Gastrocnemius medialis (tissue), 4 donors: ENCODE measurements around the gene TGOLN2. TPM values are rescaled to one million over a fixed set of nuclear protein-coding genes. Genes with fewer than 3 reads are reported as not detected.
A peak's percentile ranks its signal among the peaks of the same experiment; 100 is the strongest.
"Not testable (repeated sequence)": the region's sequence is repeated elsewhere in the genome, so short reads cannot be mapped to it uniquely, and the experiment has no call there.

Experiments used
- ATAC-seq, 2 donors: fragments of 150-250 bp; one replicate each; pipeline ENCODE4 v1.9.1; 2016
- DNase-seq, 2 donors: peaks; one replicate each; pipeline ENCODE4 v3.0.0-alpha.2; 2019
- H3K27ac ChIP-seq, 4 donors: fragments of 200-600 bp; sonication (generic); 1 replicate in 1 of 4; 2 replicates in 3 of 4; pipeline ENCODE4 v1.5.1; 2016 to 2018; ENCODE audit warnings: mild to moderate bottlenecking in 2 of 4, moderate library complexity in 1 of 4
- H3K27me3 ChIP-seq, 3 donors: fragments of 200-600 bp; sonication (generic) in 2 of 3; 1 replicate in 1 of 3; 2 replicates in 2 of 3; pipeline versions ENCODE4 v1.5.1 to v1.6.0; 2016 to 2019; ENCODE audit warnings: mild to moderate bottlenecking in 1 of 3, moderate library complexity in 1 of 3
- H3K36me3 ChIP-seq, 2 donors: fragments of 200-600 bp; sonication (generic) in 1 of 2; one replicate each; pipeline ENCODE4 v1.5.1; 2017 to 2018
- H3K4me1 ChIP-seq, 2 donors: fragments of 200-600 bp; sonication (generic) in 1 of 2; one replicate each; pipeline ENCODE4 v1.5.1; 2016 to 2017; ENCODE audit warnings: mild to moderate bottlenecking in 2 of 2
- H3K4me3 ChIP-seq, 4 donors: fragments of 200-600 bp; sonication (generic) in 3 of 4; 1 replicate in 1 of 4; 2 replicates in 3 of 4; pipeline ENCODE4 v1.5.1; 2016 to 2019; ENCODE audit warnings: mild to moderate bottlenecking in 2 of 4
- H3K9me3 ChIP-seq, 3 donors: fragments of 200-600 bp; sonication (generic) in 2 of 3; 1 replicate in 1 of 3; 2 replicates in 2 of 3; pipeline ENCODE4 v1.5.1; 2016 to 2019
- POLR2A ChIP-seq, 2 donors: fragments of 450-650 bp; IDR thresholded peaks; one replicate each; pipeline ENCODE4 v1.6.1; 2017; ENCODE audit warnings: antibody characterized with exemption in 2 of 2, mild to moderate bottlenecking in 2 of 2, moderate library complexity in 2 of 2
- in situ Hi-C, 4 donors: fragments of 200-750 bp; cut with MboI; loops; one replicate each; pipeline versions ENCODE4 v1.15.0 to v1.8.0; 2017; ENCODE audit warnings: low sequenced_read_pairs in 4 of 4
- intact Hi-C: fragments of 100-400 bp; cut with DNase I; formaldehyde crosslinking; loops from one replicate; pipeline ENCODE4 v1.15.1; 2023; ENCODE audit warnings: low total_unique reads
- total RNA-seq, 4 donors: library from RNA; depleted of rRNA; stranded (reverse); fragments of >200 nt; gene quantifications; one replicate each; pipeline versions ENCODE4 v1.1.0 to v1.2.3, GENCODE V29; 2016
- TF ChIP-seq, protein P1 (sequence below), 5 experiments: fragments of 450-650 bp in 3 of 5; fragments of 200-600 bp in 2 of 5; sonication (generic) in 2 of 5; IDR thresholded peaks in 4 of 5; conservative IDR thresholded peaks in 1 of 5; 1 replicate in 4 of 5; 2 replicates in 1 of 5; pipeline ENCODE4 v1.5.1; 2016 to 2019; ENCODE audit warnings: antibody characterized with exemption in 5 of 5, mild to moderate bottlenecking in 3 of 5, moderate library complexity in 3 of 5

Gene TGOLN2
- total RNA-seq, 4 donors from 2014 or later: 29.5 to 81.7 (median 61.9) TPM

GRCh38 chr2:85353876-85354285, 26.1 kb upstream of the TGOLN2 start:
- peaks cover 3 to 47% of the 10 kb centered on the region in 2 donors for H3K36me3 ChIP-seq
- intact Hi-C loops (loop anchor here (1.0 to 5.0 kb wide), 3 partner anchors 26 to 183 kb away; partner anchors contain the start of gene MAT2A), in situ Hi-C loops (loop anchor here in 1 of 4 donors (25.0 kb wide), 1 partner anchor 833 kb away; the partner anchor contains the start of genes IMMT and MRPL35)
- TF ChIP-seq POLR2A (IDR thresholded peaks at IDR 0.05): no peak
- TF ChIP-seq, protein P1, sequence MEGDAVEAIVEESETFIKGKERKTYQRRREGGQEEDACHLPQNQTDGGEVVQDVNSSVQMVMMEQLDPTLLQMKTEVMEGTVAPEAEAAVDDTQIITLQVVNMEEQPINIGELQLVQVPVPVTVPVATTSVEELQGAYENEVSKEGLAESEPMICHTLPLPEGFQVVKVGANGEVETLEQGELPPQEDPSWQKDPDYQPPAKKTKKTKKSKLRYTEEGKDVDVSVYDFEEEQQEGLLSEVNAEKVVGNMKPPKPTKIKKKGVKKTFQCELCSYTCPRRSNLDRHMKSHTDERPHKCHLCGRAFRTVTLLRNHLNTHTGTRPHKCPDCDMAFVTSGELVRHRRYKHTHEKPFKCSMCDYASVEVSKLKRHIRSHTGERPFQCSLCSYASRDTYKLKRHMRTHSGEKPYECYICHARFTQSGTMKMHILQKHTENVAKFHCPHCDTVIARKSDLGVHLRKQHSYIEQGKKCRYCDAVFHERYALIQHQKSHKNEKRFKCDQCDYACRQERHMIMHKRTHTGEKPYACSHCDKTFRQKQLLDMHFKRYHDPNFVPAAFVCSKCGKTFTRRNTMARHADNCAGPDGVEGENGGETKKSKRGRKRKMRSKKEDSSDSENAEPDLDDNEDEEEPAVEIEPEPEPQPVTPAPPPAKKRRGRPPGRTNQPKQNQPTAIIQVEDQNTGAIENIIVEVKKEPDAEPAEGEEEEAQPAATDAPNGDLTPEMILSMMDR (IDR thresholded peaks at IDR 0.05 in 4 of 5, conservative IDR thresholded peaks at IDR 0.05 in 1 of 5): no peak
- peaks cover 39 to 44% of the 10 kb centered on the region in 2 donors for H3K4me1 ChIP-seq
- H3K27ac ChIP-seq: peak overlapping the region; percentile 93 to 96 (median 96)
- no peaks in the 10 kb centered on the region for H3K27me3 ChIP-seq
- H3K9me3 ChIP-seq: no peaks in the 10 kb centered on the region
- peak overlapping the region; percentile 70 to 97 (median 83) for H3K4me3 ChIP-seq
- DNase-seq (peak; percentile 75 to 91), ATAC-seq (peak; percentile 76 to 77)

DNA sequence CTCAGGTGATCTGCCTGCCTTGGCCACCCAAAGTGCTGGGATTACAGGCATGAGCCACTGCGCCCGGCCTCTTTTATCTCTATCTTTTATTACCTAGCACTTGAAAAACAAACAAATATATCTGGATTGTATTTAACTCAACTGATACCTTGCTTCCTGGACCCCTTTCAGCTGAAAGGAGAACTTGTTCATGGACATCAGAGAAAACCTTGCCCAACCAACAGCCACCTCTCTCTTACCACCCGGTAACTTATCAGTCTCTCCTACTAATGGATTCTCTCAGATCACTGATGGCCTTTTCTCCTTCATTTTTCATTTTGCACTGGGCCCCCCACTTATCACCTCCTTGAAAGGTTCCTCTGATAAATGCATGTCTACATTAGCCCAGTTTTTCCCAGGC, 19.8 kb upstream of the TGOLN2 start:
- H3K27ac ChIP-seq: no peak overlapping the region
- H3K9me3 ChIP-seq: no peaks in the 10 kb centered on the region
- DNase-seq (no peak), ATAC-seq (no peak)
- in situ Hi-C loops: no loop called here
- TF ChIP-seq, protein P1 (IDR thresholded peaks at IDR 0.05 in 4 of 5, conservative IDR thresholded peaks at IDR 0.05 in 1 of 5): no peak
- no peak for TF ChIP-seq POLR2A (IDR thresholded peaks at IDR 0.05)
- intact Hi-C loops: no loop called here
- no peaks in the 10 kb centered on the region for H3K27me3 ChIP-seq
- H3K4me3 ChIP-seq: no peak overlapping the region
- peaks cover 5 to 6% of the 10 kb centered on the region in 2 donors for H3K4me1 ChIP-seq
- H3K36me3 ChIP-seq: peaks cover 5 to 95% of the 10 kb centered on the region in 2 donors

GRCh38 chr2:85344356-85344954, 16.7 kb upstream of the TGOLN2 start:
- Histone ChIP-seq H3K27me3 (no peaks in the 10 kb centered on the region), H3K4me1 (no peaks in the 10 kb centered on the region), H3K4me3 (no peak overlapping the region), H3K27ac (no peak overlapping the region), H3K9me3 (no peaks in the 10 kb centered on the region), H3K36me3 (peaks cover 5 to 66% of the 10 kb centered on the region in 2 donors)
- DNase-seq (no peak), ATAC-seq (no peak)
- TF ChIP-seq, protein P1 (IDR thresholded peaks at IDR 0.05 in 4 of 5, conservative IDR thresholded peaks at IDR 0.05 in 1 of 5): no peak
- no peak for TF ChIP-seq POLR2A (IDR thresholded peaks at IDR 0.05)
- in situ Hi-C loops: no loop called here
- intact Hi-C loops: no loop called here

- intact Hi-C loops, H3K4me3 ChIP-seq, ATAC-seq, H3K4me1 ChIP-seq, H3K27ac ChIP-seq, H3K9me3 ChIP-seq, in situ Hi-C loops, H3K27me3 ChIP-seq, DNase-seq: not testable (repeated sequence)
- peaks cover 2 to 56% of the 10 kb centered on the region in 2 donors for H3K36me3 ChIP-seq
Measured at GRCh38 chr2:85343207-85343895, 15.6 kb upstream of the TGOLN2 start.

GRCh38 chr2:85342156-85342555, 14.4 kb upstream of the TGOLN2 start:
- DNase-seq (no peak), ATAC-seq (no peak)
- no peak overlapping the region for H3K27ac ChIP-seq
- H3K27me3 ChIP-seq: no peaks in the 10 kb centered on the region
- in situ Hi-C loops: no loop called here
- H3K36me3 ChIP-seq: peaks cover 2 to 44% of the 10 kb centered on the region in 2 donors
- H3K4me1 ChIP-seq: no peaks in the 10 kb centered on the region
- intact Hi-C loops: no loop called here
- no peaks in the 10 kb centered on the region for H3K9me3 ChIP-seq
- TF ChIP-seq POLR2A (IDR thresholded peaks at IDR 0.05): no peak
- TF ChIP-seq, protein P1 (IDR thresholded peaks at IDR 0.05 in 4 of 5, conservative IDR thresholded peaks at IDR 0.05 in 1 of 5): no peak
- H3K4me3 ChIP-seq: no peak overlapping the region
